Measurements from ENCODE around the gene LY6G6C.

- TF ChIP-seq EP300 (IDR thresholded peaks at IDR 0.05; ENCODE audit: borderline replicate concordance) = no peak
- TF ChIP-seq MAX (IDR thresholded peaks at IDR 0.05) = no peak
- no peak for TF ChIP-seq TCF12 (IDR thresholded peaks at IDR 0.05; ENCODE audit: low read depth)
- no peak for TF ChIP-seq CREB1 (IDR thresholded peaks at IDR 0.05; ENCODE audit: low read depth)
- TF ChIP-seq TEAD4 (IDR thresholded peaks at IDR 0.05) = no peak
Measured at GRCh38 chr6:31710523-31711219, 10.9 kb downstream of the LY6G6C start.
